ENCODE measurements around the gene SDR39U1.

Gene SDR39U1

DNA sequence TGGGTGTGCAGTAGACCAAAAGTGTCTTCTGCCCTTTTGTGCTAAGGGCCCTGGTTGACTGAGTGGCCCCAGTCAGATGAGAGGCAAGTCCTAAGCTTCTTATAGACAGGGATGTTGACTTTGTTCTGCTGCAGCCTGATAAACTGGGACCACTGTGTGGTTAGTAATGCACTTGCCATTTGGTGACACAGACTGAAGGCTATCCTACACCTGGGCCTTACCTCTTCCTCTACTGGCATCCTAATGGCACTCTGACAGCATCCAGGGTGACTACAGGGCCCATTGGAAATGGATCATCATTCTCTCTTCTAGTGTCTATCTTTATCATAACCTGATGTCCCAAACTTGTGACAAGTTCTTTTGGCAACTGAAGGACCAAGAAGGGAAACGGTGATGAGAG lies 3.3 kb downstream of the SDR39U1 start:
- Histone ChIP-seq H3K27me3 (replicated peaks; ENCODE audit: control insufficient read depth, insufficient read depth, low read length) (no peaks in the 10 kb centered on the region), H3K4me3 (replicated peaks; ENCODE audit: low read depth, low read length) (no peak overlapping the region), H3K36me3 (ENCODE audit: control insufficient read depth, insufficient read depth, low read length) (peaks cover 33% of the 10 kb centered on the region)
- no peak for DNase-seq (ENCODE audit: extremely low read depth, insufficient read length)
- TF ChIP-seq, protein P1, sequence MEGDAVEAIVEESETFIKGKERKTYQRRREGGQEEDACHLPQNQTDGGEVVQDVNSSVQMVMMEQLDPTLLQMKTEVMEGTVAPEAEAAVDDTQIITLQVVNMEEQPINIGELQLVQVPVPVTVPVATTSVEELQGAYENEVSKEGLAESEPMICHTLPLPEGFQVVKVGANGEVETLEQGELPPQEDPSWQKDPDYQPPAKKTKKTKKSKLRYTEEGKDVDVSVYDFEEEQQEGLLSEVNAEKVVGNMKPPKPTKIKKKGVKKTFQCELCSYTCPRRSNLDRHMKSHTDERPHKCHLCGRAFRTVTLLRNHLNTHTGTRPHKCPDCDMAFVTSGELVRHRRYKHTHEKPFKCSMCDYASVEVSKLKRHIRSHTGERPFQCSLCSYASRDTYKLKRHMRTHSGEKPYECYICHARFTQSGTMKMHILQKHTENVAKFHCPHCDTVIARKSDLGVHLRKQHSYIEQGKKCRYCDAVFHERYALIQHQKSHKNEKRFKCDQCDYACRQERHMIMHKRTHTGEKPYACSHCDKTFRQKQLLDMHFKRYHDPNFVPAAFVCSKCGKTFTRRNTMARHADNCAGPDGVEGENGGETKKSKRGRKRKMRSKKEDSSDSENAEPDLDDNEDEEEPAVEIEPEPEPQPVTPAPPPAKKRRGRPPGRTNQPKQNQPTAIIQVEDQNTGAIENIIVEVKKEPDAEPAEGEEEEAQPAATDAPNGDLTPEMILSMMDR (IDR thresholded peaks at IDR 0.05; ENCODE audit: insufficient read depth, low read length, poor library complexity, severe bottlenecking): no peak

DNA sequence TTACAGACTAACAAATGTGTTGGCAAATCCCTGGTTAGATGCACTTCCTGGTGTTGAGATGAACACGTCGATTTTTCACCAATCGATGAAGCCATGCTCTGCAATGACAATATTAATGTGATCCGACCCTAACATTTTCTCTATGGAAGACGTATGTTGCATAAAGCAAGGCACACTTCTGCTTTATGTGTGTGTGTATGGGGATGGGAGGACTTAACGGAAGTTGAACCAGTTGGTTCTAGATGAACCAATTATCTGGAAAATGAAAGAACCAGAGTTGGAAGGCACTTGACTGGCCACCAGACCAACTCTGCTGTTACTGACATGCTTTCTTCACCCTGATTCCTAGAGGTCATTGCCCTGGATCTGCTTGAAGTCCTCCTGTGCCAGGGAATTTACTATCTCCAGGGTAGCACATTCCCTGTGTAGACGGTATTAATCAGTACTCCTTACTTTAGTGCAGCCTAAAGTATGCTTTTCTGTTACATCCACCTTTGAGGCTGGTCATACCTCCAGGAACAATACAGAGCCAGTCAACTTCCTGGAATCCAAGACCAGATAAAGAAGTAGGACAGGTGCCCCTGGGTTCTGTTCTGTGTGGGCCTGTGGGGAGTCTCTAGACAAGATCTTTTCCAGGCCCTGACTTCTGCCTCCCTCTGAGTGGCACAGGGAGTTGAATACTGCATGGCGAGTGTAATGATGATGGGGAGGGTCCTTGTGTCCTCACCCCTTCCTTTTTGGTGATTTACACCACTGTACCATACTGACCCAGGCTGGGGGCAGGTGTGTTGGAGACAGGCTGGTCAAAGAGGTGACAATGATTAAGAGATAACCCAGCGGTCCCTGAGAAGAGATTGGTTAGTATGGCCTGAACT lies 4.1 kb downstream of the SDR39U1 start:
- DNase-seq (ENCODE audit: extremely low read depth, insufficient read length): no peak
- Histone ChIP-seq H3K36me3 (ENCODE audit: control insufficient read depth, insufficient read depth, low read length) (peaks cover 34% of the 10 kb centered on the region), H3K27me3 (replicated peaks; ENCODE audit: control insufficient read depth, insufficient read depth, low read length) (no peaks in the 10 kb centered on the region), H3K4me3 (replicated peaks; ENCODE audit: low read depth, low read length) (no peak overlapping the region)
- TF ChIP-seq, protein P1 (IDR thresholded peaks at IDR 0.05; ENCODE audit: insufficient read depth, low read length, poor library complexity, severe bottlenecking): no peak

DNA sequence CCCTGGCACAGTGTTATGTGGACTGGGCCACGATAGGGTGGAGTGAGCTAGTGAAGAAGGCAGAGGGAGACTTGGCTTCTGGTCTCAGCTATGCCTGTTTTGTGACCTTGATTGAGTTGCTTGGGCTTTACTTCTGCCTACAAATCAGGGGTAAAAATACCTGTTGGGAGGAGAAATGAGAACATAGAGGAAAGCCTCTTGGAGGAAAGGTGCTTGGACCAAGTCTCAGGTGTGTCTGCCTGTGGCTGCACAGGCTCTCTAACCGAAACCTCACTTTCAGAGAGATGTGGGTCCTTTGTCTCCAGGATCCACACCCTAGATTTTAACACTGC lies 4.9 kb downstream of the SDR39U1 start:
- DNase-seq (ENCODE audit: extremely low read depth, insufficient read length): no peak
- H3K36me3 ChIP-seq (ENCODE audit: control insufficient read depth, insufficient read depth, low read length): peaks cover 37% of the 10 kb centered on the region
- TF ChIP-seq, protein P1 (IDR thresholded peaks at IDR 0.05; ENCODE audit: insufficient read depth, low read length, poor library complexity, severe bottlenecking): no peak
- H3K4me3 ChIP-seq (replicated peaks; ENCODE audit: low read depth, low read length): no peak overlapping the region
- H3K27me3 ChIP-seq (replicated peaks; ENCODE audit: control insufficient read depth, insufficient read depth, low read length): no peaks in the 10 kb centered on the region

DNA sequence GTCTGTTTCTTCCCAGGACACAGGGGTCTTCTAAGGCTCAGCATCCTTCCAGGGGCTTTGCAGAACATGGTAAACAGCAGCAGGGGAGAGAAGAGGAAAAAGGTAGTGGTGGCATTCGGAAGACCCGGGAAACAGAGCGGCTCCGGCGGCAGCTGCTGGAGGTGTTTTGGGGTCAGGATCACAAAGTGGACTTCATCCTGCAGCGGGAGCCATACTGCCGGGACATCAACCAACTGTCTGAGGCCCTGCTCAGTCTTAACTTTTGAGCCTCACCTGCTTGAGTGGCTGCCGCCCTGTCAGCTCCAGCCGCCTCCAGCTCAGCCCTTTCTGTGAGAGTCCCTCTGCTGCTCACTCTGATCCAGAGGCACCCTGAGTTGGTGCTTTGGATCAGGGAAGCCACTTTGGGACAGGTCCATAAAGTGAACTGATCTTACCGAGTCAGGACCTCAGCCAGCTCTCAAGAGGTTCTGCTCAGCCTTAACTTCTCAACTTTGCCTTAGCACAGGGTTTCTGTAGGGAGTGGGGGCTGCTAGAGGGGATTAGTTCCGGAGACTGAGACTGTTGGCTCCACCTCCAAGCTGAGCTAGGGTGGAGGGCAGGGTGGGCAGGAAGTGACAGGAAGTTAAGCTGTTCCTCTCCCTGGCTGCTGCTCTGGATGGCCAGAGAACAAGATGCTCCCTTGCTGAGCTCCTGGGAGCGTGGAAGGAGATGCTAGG lies 5.4 kb downstream of the SDR39U1 start:
- Histone ChIP-seq H3K36me3 (ENCODE audit: control insufficient read depth, insufficient read depth, low read length) (peaks cover 42% of the 10 kb centered on the region), H3K27me3 (replicated peaks; ENCODE audit: control insufficient read depth, insufficient read depth, low read length) (no peaks in the 10 kb centered on the region), H3K4me3 (replicated peaks; ENCODE audit: low read depth, low read length) (no peak overlapping the region)
- TF ChIP-seq, protein P1 (IDR thresholded peaks at IDR 0.05; ENCODE audit: insufficient read depth, low read length, poor library complexity, severe bottlenecking): no peak
- DNase-seq (ENCODE audit: extremely low read depth, insufficient read length): no peak

DNA sequence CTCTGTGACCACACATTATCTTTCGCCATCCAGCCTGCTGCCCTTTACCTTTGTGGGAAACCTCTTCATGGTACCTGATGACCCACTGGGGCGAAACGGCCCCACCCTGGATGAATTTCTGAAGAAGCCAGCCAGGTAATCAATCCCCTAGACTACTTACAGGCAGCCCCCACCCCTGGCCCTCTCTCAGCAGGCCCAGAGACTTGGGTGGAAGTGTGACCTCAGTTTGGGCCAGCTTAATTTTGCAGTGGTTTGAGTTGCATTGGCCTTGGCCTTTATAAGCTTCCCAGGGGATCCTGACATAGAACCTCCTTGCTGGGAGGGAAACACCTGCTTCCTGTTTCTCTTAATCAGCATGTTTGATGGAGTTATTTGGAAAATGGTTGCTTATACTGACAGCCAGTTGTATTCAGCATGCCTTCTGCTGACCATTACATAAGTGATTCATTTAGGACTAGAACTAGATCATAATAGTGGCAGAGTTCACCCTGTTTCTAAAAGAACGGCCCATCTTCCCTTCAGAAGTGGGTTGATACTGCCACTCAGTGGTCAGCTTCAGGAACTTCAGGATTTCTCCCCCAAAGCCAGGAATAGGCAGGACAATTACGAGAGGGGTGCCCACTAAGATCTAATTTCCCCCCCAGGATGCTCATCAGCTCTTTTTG lies 6.1 kb downstream of the SDR39U1 start:
- Histone ChIP-seq H3K36me3 (ENCODE audit: control insufficient read depth, insufficient read depth, low read length) (peaks cover 45% of the 10 kb centered on the region), H3K27me3 (replicated peaks; ENCODE audit: control insufficient read depth, insufficient read depth, low read length) (no peaks in the 10 kb centered on the region), H3K4me3 (replicated peaks; ENCODE audit: low read depth, low read length) (no peak overlapping the region)
- no peak for DNase-seq (ENCODE audit: extremely low read depth, insufficient read length)
- TF ChIP-seq, protein P1 (IDR thresholded peaks at IDR 0.05; ENCODE audit: insufficient read depth, low read length, poor library complexity, severe bottlenecking): peak; percentile 64

Measured in GM06990 (cell line).